Glomerular visceral epithelial cell (primary cell): ENCODE measurements around the gene HAAO.

Source experiments
- DNase-seq: peaks from one replicate; pipeline ENCODE4 v3.0.0-alpha.2; 2016; ENCODE audit errors: extremely low spot score

The HAAO gene

DNA sequence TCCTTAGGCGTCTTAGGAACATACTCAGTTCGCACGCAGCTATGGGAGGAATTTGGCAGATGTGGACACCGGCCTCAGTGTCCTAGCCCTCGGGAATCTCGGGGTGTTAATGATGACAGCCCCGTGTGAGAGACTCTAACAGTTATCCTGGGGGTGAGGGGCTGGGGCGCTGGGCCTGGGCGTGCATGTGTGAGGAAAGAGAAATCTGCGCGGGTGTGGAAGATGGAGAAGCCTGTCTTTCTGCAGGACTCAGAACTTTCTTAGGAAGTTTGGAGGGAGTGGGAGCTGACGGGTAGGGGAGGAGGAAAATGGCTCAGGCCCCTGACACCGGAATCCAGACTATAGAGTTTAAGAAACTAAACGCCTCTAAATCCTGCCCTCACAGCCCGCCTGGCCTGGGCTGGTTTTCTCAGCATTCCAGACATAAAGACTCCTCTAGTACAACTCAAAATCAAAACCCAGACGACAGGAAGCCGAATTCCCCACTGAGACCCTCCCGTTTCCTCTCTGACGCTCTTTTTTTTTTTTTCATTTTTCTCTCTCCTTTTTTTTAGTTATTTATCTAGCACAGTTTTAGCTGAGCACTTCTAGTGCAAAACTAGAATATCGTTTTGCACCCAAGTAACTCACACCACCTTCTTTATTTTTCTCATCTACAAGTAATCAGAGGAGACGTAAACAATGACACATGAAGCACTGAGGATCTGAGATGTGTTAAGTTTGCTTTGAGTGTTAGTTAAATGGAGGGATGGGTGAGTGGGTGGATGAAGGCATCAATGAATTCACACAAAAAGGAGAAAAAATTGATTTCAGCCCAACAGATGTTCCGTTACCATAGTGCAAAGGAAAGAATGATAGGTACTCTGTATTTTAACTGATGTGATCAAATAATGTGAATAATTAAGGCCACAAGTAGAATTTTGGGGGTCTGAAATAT is 1.2 kb upstream of the HAAO start:
- no peak for DNase-seq

DNA sequence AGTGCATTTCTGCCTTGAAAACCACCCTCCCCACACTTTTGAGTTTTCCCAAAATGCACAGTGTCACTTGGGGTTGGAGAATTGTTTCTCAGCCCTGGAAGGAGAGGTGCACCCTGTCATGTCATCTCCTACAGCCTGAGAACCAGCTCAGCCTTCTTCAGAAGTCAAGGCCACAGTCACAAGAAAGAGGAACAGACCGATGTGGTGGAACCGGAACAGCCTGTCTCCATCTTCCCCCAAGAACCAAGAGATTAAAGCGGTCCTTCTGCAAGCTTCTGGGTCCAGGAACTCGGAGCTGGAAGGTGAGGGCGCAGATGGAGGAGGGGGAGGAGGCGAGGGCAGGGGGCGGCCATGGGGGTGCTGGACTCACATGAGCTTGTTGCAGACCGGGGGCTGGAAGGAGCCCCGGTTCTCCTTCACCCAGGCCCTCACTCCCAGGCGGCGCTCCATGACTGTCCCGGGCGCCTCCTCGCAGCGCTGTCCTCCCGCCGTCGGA is 248 bp downstream of the HAAO start:
- DNase-seq: no peak

DNA sequence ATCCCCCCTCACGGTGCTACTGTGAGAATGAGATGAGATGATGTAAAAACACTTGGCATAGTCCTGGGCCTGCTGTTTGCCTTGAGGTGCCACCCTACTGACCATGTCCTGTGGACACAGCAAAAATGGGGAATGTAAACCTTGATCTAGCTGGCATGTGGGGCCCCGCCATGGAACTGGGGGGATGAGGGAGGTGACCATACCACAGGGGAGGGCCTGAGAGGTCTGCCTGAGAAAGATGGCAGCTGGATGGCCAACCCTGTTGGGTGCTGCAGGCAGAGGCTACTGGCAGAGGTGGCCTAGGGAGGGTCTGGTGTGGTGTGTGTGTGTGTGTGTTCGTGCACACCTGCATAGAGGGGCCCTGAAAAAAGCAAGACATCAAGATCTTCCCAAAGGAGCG is 777 bp downstream of the HAAO start:
- DNase-seq: no peak

DNA sequence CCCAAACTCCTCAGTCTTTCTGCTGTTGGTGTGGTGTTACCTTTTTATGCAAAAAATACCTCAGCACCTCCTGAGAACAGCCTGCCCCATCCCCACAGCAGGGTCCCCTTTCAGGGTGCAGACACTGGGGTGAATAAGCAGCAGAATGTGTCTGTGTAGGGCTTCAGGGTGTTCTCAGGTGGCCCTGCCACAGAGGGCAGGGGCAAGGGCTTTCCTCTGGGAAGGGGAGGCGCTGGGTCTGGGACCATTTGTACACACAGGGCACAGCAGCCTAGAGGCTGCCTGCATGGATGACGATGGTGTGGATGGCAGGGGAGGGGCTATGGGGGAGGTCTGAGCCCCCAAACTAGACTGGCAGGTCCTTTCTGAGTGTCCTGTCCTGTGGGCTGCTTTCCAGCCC is 2.6 kb downstream of the HAAO start:
- no peak for DNase-seq

DNA sequence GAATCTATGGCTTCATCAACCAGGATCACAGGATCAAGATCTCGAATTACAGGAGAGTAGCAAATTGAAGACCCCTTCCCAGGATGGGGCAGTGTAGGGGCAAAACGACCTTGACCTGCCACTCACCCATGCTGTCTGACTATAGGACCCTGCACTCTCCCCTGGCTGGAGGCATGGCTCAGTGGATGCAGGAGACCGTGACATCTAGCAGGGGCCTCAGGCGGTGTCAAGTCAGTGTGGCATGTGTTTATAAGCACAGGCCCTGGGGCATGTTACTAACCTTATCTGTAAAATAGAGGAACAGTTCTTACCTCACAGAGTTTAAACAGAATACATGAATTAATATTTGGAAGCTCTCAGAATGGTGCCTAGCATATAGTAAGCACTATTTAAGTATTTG is 3.5 kb downstream of the HAAO start:
- DNase-seq: no peak

DNA sequence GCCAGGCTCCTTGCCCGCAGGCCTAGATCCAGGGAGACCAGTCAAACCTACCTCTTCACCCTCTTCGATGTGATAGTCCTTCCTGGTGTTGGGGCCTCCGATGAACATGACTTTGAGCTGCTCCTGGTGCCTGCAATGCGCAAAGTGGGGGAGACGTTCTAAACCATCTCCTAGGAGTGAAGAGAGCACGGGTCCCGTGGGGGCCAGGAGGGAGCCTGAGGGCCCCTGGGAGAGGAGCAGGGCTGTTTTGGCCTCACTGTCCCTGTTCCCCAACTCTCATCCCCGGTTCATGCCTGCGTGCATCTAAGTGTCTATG is 3.9 kb downstream of the HAAO start:
- DNase-seq: no peak

DNA sequence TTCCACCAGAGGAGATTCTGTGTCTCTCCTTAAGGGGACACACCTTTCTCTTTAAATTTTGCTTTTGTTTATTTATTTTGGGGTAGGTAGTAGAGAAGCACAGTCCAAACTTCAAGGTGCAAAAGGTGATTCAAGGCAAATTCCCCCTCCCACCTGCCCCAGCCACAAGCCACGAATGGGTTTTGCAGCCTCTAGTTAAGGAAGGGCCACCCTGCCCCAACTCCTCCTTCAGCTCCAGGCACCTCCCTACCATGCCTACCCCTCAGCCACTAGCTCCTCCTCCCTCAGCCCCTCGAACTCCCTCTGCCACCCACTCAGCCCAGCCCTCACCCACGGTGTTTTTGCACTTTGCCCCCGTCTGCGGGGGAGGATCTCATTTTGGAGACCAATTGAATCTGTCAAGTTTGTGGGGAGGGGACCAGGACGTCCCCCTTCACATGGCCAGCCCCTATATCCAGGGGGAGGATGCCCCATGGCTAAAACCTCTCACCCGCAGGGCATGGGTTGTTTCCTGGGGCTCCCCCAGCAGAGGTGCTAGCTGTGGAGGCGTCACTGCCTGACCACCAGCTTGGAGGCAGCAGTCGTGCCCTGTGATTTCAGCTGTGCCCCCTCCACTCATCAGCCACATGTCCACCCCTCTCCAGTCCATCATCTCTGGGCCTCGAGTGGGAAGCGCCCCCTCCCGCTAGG is 4.5 kb downstream of the HAAO start:
- no peak for DNase-seq

DNA sequence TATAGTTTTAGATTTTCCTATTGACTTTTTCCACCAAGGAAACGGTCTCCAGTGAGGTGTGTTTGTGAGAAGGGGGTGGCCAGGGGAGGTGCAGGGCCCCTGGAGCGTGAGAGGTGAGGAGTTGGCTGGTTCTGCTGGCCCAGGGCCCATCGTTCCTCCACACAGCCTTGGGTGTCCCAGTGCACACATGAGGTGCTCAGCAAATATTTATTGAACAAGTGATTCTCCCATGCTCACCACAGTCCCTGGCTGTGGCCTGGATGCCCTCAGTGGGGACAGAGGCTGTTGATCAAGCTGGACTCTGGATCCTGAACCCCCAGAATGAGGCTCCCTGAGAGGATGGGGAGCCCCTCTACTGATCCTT is 5.0 kb downstream of the HAAO start:
- DNase-seq: no peak

DNA sequence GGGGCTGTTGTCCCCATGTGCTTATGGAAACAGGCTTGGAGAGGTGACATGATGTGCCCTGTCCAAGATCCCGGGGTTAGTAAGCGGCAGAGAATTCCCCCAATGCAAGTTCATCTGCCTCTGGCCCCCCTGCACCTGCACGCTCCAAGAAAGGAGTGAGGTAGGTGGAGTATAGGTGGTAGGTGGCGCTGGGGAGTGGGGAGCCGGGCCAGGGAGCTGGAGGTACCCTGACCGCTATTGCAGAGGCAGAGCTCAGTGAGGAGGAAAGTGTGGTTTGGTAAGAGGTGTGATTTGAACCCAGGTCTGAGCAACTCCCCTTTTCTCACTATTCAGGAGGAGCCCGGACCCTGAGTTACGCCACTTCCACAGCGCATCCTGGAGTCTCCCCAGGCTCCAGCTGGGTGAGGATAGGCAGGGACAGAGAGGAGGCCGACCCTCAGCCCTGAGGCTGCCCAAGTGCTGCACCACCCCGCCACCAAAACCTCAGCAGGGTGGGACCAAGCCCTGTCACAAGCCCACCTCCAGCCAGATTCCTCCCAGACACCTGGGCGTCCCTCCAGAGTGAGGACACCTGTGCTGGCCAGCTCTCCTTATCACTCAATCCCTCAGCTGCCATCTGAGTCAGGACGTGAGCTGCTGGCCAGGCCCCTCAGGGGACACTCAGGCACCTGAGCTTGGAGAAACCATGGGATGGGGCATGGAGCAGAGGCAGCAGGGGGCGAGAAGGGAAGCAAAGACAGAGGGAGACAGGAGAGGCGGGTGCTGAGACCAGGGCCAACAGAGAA is 5.6 kb downstream of the HAAO start:
- no peak for DNase-seq

DNA sequence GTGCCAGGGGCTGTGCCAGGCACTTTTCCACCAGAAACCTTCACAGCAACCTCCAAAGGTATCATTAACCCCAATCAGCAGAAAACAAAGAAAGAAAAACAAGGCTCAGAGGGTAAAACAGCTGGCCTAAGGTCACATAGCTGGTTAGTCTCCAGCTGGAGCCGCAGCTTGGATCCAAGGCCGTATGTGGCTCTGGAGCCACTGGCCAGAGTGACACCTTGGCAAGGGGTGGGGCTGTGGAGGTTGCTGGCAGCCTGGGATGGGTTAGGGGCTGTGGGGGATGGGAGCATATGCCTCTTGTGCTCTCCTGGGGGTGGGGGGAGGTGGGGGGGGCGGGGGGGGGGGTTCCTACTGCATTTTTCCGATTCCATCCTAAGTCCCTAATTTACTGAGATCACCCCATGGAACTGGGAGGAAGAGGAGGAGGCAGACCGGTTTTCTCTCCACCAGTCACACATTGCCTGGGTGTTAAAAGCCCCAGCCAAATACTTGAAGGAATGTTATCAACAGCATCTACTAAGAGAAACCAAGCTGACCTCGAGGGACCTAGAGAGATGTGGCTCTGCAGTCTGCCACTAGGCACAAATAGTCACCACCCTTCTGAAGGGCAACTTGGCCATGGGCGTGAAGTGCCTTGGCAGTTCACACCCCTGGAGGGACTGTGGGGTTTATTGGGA is 8.0 kb downstream of the HAAO start:
- no peak for DNase-seq

DNA sequence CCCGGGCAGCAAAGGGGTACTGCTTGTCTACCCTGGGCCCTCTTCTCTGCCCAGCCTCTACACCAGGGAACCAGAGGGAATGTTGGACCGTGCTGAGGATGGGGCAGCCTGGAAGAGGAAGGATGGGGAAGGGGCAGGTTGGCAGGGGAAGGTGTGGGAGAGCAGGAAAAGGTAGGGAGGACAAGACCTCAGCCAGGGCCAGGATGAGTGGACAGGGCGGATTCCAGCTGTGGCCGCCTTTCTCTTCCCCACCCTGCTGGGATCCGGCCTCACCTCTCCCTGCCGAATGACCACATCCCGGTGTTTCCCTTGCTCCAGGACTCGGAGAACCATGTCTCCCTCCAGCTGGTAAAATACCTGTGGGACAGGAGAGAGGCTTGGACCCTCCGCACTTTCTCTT is 8.9 kb downstream of the HAAO start:
- no peak for DNase-seq

DNA sequence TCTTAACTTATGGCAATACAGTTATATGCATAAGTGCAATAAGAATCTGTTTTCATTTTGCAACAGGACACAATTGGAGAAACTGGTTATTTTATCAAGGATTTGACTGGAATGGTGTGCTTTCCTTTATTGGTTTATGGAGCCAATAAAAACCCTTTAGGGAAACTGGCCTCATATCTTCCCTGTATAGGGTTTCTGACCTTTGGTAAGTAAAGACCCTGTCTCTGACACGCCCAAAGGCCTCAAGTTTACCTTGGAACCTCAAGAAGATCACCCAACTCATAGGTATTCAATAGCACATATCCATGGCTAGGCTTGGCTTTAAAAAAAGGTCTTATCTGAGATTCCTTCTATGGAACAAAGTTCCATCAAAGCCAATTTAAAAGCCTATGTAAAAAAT is 11.2 kb downstream of the HAAO start:
- no peak for DNase-seq

DNA sequence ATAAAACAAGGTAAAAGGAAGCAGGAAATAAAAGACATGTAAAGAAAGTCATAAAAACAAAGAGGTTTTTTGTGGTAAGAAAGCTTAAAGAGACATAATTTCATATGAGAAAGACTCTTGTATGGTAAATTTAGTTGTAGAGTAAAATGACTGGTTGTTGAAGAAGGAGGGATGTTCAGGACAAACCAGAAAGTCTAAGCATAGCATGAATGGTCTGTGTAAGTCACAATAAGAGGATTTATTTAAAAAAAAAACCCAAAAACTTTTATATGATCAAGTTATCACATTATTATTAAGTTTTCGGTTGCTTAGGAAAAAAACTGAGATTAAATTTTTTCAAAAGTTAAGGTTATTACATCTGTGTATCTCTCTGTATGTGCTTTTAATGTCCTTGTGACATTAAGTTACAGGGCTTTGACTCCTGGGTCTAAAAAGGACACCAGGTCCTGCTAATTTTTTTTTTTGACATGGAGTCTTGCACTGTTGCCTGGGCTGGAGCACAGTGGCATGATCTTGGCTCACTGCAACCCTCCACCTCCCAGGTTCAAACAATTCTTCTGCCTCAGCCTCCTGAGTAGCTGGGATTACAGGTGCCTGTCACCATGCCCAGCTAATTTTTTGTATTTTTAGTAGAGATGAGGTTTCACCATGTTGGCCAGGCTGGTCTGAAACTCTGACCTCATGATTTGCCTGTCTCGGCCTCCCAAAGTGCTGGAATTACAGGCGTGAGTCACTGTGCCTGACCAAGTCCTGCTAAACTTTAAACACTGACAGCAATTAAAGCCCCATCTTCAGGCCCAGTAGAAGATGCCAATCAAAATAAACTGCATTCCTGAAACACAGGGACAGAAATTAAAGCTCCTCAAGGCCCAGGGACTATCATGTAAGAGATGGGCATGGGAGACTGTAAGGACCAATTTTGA is 14.2 kb downstream of the HAAO start:
- peak; percentile 60 for DNase-seq

DNA sequence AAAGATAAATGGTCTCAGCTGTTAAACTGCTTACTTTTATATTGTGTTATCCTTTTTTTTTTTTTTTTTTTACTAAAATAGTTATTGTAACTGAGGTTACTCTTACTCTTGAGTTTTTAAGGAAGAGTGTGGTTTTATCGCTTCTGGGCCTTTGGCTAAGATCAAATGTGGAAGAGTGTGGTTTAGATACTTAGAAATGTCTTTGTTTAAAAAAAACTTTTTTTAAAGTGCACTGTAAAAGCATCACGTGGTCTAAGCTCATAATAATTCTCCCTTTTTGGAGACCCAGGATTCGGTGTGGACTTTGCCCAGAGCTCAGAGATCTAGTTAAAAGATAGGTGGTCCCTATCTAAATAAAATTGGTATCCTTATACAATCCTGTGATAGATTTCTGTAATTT is 16.6 kb downstream of the HAAO start:
- DNase-seq: no peak

DNA sequence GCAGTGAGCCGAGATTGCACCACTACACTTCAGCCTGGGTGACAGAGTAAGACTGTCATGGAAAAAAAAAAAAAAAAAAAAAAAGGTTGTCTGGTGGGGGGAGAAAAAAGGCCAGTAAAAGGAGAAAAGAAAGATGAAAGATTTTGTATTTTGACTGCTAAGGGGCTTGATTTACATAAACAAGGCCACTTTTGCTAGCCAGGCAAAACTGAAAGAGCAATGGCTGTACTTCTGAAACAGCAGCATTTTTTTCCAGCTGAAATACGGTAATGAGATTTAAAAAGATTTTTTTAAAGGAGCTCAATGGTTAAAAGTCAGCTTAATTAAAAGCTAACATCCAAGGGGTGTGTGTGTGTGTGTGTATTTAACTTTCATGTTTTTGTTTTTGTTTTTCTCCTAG is 17.2 kb downstream of the HAAO start:
- DNase-seq: no peak

DNA sequence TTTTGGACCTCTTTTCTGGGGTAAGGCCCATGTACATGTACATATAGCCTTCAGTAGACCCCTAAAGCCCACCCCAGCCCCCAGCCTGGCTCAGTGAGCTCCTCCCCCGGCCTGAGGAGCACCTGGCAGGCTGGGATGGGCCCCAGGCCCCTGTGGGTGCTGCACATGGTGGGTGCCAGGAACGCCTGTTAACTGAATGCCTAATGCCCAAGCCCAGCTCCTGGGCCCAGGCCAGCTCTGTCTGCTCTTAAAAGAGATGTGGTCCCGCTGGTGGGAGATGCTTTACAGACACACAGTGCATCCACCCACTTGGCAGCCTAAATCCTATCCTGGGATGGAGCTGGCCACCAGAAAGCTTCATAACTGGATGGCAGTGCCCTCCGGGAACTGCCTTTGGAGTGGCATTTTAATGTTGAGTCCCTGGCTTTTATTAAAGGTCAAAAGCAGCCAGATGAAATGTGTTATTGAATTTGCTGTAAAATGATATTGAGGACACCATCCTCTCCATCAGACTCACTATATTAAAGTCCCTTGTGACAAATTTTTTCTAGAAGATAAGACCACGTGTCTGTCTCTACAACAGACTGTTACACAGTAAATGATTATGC is 20.7 kb downstream of the HAAO start:
- no peak for DNase-seq

DNA sequence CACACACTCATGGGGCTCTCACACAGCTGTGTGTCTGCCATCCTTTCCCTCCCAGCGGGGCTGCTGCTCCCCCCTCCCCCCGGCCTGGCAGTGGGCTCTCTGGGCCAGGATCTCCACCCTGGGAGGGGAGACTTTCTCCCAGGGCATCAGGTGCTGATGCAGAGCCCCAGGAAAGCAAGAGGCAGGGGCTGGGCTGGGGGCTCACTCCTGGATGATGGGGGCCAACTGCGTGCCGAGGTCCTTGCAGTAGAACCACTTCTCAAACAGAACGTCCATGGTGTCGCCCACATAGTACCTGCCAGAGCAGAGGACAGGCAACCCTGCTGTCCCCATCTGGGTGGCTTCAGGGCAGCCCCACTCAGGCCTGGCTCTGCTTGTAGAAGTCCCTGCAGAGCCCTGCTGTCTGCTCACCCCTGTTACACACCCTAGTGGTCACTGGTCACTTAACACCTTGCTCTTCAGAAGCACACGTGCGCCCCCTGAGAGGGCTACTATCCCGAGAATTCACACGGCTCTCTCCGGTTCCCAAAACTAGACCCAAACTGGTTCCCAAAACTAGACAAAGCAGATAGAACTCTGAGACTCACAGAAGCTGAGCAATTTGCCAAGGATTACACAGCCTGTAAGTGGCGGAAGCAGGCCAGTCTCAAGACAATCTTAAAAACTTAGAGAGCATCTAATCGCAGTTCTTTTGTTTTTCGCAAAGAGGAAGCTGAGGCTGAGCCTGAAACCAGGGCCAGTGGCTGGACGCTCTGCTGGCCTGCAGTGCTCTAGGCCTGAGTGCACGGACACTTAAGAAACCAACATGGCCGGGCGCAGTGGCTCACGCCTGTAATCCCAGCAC is 21.9 kb downstream of the HAAO start:
- peak; percentile 22 for DNase-seq

DNA sequence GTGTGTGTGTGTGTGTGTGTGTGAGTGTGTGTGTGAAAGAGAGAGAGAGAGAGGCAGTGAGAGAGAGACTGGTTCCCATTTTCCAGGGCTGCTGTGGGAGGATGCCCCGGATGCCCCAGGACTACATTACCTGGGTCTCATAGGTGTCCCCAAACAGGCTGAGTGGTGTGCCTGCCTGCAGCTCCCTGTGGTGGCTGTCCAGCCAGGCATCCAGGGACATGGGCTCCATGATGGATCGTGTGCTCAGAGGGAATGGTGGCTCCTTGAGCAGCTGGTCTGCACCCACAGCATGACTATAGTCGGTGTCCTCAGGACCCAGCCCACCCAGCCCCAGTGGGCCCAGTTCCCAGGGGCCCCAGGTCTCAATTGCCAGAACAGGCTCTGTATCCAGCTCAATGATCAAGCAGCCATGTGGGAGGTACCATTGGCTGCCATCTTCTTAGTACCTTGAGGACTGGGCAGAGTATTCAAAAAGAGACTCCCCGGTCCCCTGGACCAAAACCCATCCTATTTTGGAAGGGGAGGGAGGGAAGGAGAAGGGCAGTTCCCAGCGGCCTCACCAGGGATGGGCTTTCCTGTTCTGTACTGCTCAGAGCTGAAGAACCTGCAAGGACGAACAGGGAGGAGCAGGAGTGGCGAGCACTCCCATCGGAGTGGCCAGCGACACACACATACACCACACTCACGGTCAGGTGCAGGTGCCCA is 22.6 kb downstream of the HAAO start:
- DNase-seq: no peak

DNA sequence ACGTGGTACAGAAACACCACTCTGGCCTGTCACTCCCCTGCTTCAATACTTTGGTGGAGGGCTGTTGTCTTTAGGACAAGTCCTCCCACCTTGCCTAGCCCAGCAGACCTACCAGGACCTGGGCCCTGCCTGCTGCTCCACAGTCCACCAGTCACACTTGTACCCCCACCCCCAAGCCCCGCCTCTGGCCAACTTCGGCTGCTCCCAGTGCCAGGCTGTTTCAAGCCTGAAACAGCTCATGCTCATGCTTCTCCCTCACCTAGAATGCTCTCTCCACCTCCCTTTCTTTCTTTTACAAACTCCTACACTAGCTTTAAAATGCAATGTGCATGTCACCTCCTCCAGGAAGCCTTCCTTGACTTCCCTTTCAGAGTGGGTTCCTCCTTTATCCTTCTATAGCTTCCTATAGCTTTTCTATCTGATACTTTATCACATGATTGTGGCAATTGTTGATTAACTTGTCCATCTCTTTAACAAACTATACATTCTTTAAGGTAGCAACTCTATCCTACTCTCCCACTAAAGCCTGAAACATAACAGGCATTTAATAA is 23.6 kb downstream of the HAAO start:
- DNase-seq: no peak
